Measurements from ENCODE around the gene SLC36A2.

SLC36A2 gene

DNA sequence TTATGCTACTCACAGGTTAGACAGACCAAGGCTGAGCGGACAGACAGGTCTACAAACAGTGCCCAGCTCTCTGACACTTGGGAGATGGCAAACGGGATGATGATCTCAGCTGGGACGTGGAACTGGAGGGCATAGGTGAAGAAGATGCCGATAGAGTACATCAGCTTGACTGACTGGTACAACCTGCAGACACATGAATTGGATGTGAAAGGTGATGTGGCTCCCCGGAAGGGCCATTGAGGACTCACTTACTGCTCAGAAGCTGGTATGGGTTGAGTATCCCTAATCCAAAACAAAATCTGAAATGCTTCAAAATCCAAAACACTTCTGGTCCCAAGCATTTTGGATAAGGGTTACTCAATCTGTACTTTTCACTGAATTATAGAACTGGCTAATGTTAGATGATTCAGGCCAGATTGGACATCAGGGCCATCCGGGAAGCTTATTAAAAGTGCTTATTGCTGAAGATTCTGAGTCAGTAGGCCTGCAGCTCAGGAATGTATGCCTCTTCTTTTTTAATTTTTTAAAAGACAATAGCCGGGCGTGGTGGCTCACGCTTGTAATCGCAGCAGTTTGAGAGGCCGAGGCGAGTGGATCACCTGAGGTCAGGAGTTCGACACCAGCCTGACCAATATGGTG lies 66.2 kb downstream of the SLC36A2 start:
- DNase-seq, result no peak

GRCh38 chr5:151280443-151280842 lies 66.9 kb downstream of the SLC36A2 start:
- DNase-seq, result no peak

- no peak for DNase-seq
These were observed 68.5 kb downstream of the SLC36A2 start for GRCh38 chr5:151278845-151279244.

- DNase-seq, result no peak
These were observed 71.6 kb downstream of the SLC36A2 start for GRCh38 chr5:151275803-151276202.

- no peak for DNase-seq
These were observed 72.7 kb downstream of the SLC36A2 start for GRCh38 chr5:151274666-151275065.

DNA sequence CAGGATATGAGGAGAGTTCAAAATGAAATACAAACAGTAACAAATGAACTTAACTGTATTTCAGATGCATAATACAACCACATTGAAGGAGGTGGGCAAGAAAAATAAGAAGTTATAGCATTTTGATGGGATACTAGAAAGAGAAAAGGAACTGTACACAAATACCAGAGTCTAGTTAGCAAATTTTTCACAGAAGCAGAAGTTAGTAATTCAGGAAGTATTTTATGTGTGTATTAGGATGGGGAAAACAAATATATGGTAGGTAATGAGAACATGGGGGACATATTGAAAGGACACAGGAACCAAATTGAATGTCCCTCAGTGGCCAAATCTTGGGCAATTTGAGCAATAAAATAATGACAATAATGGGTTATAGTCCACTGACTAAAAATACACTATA lies 76.0 kb downstream of the SLC36A2 start:
- no peak for DNase-seq

DNA sequence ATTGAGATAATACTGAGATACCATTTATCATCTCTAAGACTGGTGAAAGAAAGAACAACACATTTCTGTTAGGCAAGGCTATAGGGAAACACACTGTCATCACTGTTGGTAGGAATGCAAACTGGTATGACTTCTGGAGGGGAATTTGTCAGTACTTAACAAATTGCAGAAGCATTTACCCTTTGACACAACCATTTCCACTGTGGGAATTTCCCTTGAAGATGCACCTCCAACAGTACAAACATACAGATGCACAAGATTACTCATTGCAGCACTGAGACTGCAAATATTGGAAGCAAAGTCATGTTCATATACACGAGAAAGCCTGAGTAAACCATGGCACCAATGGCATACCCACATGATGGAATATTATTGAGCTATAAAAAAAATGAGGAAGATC lies 76.8 kb downstream of the SLC36A2 start:
- no peak for DNase-seq

DNA sequence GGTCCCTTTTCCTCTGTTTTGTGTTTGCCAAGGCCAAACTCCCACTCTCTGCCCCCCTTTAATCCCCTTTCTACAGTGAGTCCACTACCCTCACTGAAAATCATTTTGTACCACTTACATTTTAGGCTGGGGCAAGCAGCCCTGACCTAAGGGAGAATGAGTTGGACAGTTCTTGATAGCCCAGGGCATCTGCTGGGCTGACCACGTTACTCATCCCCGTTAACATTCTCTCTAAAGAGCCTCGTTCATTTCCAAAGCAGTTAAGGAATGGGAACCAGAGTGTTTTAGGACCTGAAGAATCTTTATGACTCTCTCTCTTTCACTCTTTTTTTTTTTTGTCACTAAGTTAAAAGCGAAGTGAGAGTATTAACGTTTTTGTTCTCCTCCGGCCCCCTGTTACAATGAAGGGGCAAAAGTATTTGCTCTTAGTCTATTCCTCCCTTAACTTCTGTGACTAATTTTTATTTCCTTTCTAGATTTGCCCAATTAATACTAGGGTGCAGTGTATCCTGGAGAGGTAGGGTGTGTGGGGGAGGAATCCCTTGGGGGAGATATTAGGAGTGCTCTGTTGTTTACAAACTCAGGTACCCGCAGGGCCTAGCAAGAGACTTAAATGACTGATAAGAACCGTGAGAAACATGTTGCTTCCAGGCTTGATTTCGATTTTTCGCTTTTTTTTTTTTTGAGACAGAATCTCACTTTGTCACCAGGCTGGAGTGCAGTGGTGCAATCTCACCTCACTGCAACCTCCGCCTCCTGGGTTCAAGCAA lies 79.7 kb downstream of the SLC36A2 start:
- DNase-seq, result no peak

Measured in activated CD4-positive, CD25-positive, alpha-beta regulatory T cell treated with anti-CD3 and anti-CD28 coated beads, Interleukin-2, amount 50 U/mL, for 72 hours (primary cell).